CD4-positive, alpha-beta T cell treated with Interleukin-6 at 100 ng/mL for 8 hours (primary cell): ENCODE data around the gene ZBTB16.

Experiments used
- DNase-seq: peaks from one replicate; pipeline ENCODE4 v3.0.0-alpha.2; 2020; ENCODE audit warnings: mixed read lengths, low spot score

ZBTB16 gene

DNA sequence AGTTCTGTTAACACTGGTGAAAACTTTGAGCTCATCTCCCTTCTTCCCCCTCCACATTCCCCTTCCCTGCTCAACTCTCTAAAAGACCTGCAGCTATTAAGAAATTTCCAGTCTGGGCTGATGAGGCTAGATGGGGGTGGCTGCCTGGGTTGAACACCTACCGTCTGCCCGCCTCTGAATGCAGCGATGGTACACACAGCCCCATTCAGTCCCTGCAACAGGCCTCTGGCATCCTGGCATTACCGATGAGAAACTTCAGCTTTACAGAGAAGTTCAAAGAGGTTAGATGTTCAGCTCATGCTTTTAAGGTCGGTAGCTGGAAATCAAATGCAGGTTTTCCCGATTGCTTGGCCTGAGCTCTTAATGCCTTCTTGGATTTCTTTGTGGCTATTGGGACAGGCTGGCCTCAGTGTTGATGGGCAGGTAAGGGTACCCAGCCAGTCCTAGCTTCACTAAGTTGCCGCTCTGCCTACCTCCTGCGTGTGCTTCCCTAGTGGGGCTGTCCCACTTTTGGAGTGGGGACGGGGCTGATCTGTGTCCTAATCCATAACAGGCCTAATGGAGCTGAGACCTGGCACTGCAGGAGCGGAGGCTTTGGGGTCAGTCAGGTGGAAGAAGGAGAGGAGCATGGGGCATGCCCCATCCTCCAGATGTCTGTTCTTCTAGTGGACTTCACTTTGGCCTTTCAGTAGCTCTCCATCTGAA, 49.1 kb downstream of the ZBTB16 start:
- no peak for DNase-seq

GRCh38 chr11:114109206-114110090, 49.9 kb downstream of the ZBTB16 start:
- no peak for DNase-seq

DNA sequence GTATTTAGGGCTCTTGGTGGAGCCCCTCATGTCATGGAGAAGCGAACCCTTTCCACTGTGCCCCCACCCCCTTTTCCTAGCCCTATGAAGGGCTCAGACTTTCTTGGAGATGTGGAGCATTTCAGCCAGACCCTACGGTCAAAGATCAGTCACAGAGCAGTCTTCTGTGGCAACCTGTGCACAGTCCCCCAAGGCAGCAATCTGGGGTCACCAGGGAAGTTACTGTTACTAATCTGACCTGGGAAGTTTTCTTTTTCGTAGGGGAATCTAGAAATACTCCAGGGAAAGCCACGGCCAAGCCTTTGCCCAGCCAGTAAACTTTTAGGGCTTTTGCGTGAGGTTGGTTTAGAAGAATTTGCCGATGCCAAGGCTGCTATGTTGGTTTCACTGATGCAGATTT, 50.6 kb downstream of the ZBTB16 start:
- DNase-seq, result no peak

GRCh38 chr11:114110952-114111947, 51.7 kb downstream of the ZBTB16 start:
- DNase-seq, result no peak

GRCh38 chr11:114115451-114115928, 56.0 kb downstream of the ZBTB16 start:
- no peak for DNase-seq

DNA sequence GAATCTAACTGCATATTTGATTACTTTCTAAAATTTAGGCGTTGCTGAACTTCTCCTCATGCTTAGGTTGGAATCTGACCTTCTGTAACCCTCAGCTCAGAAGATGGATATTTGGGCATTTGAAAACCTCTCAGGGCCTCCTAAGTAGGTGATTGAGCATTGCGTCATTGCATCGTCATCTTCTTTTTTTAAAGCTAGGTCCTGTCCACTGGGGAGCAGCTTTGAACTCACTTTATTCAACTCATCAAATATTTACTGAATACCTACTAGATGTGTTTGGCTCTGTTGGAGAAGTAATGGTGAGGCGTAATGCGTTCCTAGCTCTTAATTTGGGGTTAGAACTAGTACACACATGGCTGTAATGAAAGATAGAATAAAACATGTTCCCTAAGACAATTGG, 56.8 kb downstream of the ZBTB16 start:
- no peak for DNase-seq

DNA sequence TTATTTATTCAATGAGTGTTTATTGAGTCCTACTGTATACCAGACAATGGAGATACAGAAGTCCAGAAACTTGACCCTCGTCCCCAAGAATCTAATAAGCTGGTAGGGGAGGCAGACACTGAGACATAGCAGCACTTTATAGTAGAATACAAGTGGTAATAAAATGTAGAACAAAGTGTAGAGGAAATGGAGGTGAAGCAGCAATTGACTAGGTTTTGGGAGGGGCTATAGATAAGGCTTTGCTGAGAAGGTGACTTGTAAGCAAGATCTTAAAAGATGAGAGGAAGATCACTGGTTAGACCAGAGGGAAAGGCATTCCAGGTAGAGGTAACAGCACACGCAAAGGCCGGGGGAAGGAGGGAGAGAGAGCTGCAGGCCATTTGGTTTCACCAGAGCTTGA, 57.3 kb downstream of the ZBTB16 start:
- no peak for DNase-seq

DNA sequence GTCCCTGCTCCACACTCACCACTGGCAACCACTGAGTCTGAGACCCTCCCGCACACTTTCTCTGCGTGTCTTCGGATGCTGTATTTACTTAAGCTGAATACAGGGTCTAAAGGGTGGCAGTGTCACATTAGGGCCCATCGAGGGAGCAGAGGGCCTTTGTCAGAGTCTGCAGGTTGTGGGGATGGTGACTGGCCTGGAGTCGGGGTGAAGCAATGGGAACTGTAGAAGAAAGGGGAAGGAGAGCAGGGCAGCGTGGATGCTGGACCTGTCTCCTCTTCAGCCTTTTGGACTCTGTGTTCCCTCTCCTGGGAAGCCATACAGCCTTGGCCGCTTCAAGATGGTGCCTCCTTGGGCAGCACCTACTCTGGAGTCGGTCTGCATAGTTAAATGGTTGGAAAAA, 61.1 kb downstream of the ZBTB16 start:
- no peak for DNase-seq

DNA sequence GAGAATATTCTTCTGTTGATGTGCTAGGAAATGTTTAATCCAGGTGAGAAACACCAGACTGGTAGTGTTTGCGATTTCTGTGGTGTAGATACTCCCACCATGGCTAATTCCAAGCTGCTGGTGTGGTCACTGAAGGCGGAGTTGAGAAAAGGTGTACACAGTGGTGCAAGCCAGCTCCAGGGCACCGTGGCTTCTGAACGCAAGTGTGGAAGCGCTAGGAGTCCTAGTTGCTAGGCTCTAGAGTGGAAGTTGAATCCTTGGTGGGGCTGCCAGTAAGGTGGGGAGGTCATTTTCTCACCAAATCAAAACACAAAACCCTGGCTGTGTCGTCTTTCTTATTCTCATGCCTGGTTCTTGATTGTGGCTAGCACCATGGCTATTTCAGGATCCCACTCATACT, 61.6 kb downstream of the ZBTB16 start:
- DNase-seq, result no peak

DNA sequence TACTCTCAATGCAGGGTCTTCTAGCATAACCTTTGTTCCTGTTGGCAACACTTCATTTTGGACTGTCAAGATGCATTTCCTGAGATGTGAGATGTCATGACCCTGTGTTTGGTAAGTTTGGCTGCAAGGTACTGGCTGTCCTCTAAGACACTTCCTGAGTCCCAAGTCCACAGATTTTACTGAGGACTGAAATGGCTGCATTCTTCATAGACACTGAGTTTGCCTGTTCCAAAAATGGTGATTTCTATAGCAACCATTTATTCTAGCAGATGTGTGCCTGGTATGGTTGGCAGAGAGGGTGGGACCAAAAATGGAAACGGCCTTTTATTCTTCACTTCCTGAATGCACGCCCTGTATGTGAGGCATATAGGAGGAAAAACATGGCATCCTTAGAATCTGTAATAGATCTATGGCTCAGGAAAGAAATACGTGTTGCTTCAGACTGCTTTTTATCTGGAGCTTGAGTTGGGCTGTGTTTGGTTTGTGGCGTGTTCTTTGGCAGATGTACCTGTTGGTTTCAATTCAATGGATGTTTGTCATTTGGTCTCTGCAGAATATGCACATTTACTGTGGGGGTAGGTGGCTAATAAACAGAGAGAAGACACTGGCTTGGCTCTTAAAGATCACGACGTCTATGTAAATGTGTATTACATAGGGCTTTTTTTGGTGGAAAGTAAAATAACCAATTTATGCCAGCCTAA, 62.4 kb downstream of the ZBTB16 start:
- DNase-seq, result no peak

GRCh38 chr11:114122686-114123085, 63.2 kb downstream of the ZBTB16 start:
- DNase-seq, result no peak

GRCh38 chr11:114123692-114124330, 64.3 kb downstream of the ZBTB16 start:
- DNase-seq, result no peak

DNA sequence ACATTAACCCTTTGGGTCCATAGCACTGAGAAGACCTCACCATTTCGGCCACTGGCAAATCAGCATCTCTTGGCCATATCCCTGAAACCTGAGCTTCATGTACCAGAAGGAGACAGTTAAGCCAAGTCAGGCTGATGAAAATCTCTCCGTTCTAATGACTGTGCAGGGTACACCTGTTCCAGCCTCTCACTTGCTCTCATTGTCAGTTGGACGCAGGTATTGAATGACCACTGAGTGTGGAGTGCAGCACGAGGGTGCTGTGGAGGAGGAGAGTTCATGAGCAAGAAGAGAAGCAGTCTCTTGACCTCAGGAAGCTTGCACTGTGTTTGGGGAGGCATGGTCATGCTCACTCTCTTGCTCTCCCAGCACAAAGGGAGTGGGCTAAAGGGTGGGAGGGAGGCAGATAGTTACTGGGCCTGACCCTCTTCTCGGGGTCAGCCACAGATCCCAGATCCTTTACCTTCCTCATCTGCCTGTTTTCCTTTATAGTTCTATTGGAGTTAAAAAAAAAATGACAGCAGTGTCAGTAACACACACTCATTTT, 65.2 kb downstream of the ZBTB16 start:
- no peak for DNase-seq

- no peak for DNase-seq
These were observed 66.0 kb downstream of the ZBTB16 start for GRCh38 chr11:114125531-114125930.

GRCh38 chr11:114125959-114126358, 66.4 kb downstream of the ZBTB16 start:
- no peak for DNase-seq

DNA sequence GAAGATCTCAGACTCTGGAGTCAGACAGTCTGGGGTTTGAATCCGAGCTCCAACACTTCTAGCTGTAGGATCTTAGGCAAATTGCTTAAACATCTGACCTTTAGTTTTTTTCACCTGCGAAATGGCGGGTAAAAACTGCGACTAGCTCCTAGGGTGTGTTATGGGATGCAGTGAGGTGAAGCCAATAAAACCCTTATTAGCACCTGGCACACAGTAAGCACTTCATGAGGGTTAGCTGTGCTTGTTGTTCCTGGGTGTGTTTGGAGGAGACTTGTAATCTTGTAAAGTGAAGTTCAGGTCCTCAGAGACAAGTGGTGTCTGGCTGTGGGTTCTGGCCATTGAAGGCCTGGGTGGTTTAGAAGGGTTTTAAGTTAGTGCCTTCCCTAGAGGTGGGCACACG, 68.9 kb downstream of the ZBTB16 start:
- DNase-seq, result no peak

DNA sequence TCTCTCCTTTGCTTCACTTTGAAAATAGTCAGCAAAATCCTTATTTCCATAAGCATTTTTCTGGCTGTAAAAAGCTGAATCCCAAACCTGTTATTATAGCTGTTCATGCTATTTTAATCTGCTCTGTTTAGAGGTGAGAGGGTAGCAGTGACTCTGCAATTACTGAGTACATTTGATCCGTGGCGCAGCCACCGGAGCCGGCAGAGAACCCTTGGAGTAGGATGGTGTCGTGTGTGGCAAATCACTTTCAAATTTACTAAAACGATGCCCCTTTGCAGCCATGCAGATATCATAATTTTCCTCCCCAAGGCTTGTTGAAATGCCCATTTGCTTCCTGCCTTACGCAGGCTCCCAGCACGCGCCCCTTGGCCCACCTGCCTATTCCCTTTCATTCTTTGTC, 69.6 kb downstream of the ZBTB16 start:
- no peak for DNase-seq

DNA sequence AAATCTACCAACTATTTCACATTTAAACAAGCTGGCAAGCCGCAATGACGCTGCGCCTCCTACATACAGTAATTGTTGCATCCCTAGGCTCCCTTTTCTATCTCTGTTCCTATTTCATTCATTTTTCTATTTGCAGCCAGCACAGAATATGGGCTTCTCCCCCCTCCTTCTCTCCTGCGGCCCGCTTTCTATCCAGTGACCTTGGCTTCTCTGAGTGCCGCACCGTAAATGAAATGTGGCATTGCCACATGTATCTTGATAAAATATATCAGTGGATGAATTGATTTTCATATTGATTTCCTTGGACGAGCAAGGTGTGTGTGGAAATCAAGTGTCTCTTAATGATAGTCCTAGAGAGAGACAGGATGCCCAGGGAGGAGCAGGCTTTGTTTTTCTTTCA, 70.2 kb downstream of the ZBTB16 start:
- no peak for DNase-seq

- no peak for DNase-seq
These were observed 70.6 kb downstream of the ZBTB16 start for GRCh38 chr11:114130115-114130576.

DNA sequence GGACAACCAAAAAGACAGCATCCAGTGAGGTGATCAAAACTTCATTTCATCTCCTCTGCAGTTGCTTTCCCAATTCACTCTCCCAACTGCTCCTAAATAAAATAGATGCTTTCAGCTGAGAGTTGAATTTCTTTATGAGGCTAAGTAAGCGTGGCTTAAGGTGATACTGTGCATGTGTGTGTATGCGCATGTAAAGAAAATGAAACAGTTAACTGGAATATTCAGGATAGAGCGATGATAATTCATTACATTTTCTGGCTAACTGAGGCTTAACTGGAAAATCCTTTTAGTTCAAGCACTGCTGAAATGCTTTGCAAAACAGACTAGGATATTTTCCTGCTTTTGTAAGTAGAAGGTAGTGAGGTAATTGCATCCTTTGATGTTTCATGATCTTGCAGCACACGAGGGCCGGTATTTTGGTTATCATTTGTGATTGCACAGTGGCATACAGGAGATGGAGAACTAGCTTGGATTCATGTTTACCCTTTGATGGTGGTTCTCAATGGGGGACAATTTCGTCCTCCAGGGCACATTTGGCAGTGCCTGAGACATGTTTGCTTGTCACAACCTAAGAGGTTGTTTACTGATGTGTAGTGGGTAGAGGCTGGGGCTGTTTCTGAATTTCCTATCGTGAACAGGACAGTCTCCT, 71.2 kb downstream of the ZBTB16 start:
- no peak for DNase-seq
